Endothelial cell of umbilical vein (primary cell): ENCODE results near the gene CXCR4. TPM values are rescaled to one million over a fixed set of nuclear protein-coding genes. Genes with fewer than 3 reads are reported as not detected.

ENCODE experiments used
- BruUV-seq: library from RNA; stranded (reverse); fragments of 400-500 nt; replicated peaks from 2 replicates; lab custom pipeline; 2021; lab: Mats Ljungman, UMichigan
- CTCF ChIA-PET: fragments of 300-600, 350-600 bp; sonication (Branson Sonifier 250); formaldehyde crosslinking; loops from one replicate; lab custom pipeline; 2021; ENCODE audit warnings: antibody characterized with exemption, inconsistent platforms; lab: Charles Lee
- POLR2A ChIA-PET: fragments of 300-600, 350-600 bp; sonication (Branson Sonifier 250); formaldehyde crosslinking; loops from one replicate; lab custom pipeline; 2021; ENCODE audit warnings: antibody characterized with exemption, inconsistent platforms; lab: Charles Lee
- DNase-seq: peaks from one replicate; pipeline ENCODE4 v3.0.0-alpha.2; 2011; ENCODE audit warnings: low read depth, low spot score
- FAIRE-seq: peaks from 2 replicates; lab custom pipeline; 2011; peaks lifted over from hg19 to GRCh38; lab: Jason Lieb, UNC
- H2AFZ ChIP-seq: 2 replicates; pipeline ENCODE4 v1.6.0; 2012; ENCODE audit warnings: low read depth, low read length, control low read depth, inconsistent platforms
- H3K27ac ChIP-seq: 2 replicates; pipeline ENCODE4 v1.5.1; 2011; ENCODE audit warnings: low read depth, mild to moderate bottlenecking, control low read depth, low read length, moderate library complexity; ENCODE audit not compliant: insufficient read depth
- H3K27me3 ChIP-seq, 2 experiments: 2 replicates each; pipeline versions ENCODE4 v1.6.0 to v1.6.1; 2011; ENCODE audit warnings: low read length in 2 of 2, mixed read lengths in 1 of 2; ENCODE audit not compliant: control insufficient read depth in 2 of 2, insufficient read depth in 2 of 2
- H3K36me3 ChIP-seq, 2 experiments: 2 replicates in 1 of 2; 3 replicates in 1 of 2; pipeline ENCODE4 v1.5.1; 2011; ENCODE audit warnings: low read length in 2 of 2, mild to moderate bottlenecking in 1 of 2, moderate library complexity in 1 of 2; ENCODE audit not compliant: control insufficient read depth in 2 of 2, insufficient read depth in 2 of 2; ENCODE audit errors: extremely low read depth in 1 of 2
- H3K4me1 ChIP-seq: 3 replicates; pipeline ENCODE4 v1.5.1; 2011; ENCODE audit warnings: mild to moderate bottlenecking, low read length; ENCODE audit not compliant: control insufficient read depth, insufficient read depth; ENCODE audit errors: extremely low read depth
- H3K4me2 ChIP-seq: 2 replicates; pipeline ENCODE4 v1.6.1; 2011; ENCODE audit warnings: low read length, control low read depth, mixed read lengths; ENCODE audit not compliant: insufficient read depth
- H3K4me3 ChIP-seq, 3 experiments: fragments of 200-600 bp in 1 of 3; sonication (generic), shearing (Covaris generic) in 1 of 3; replicated peaks in 1 of 3; 2 replicates each; pipeline ENCODE4 v1.5.1; 2011 to 2016; ENCODE audit warnings: control low read depth in 3 of 3, low read length in 3 of 3, mild to moderate bottlenecking in 2 of 3, inconsistent platforms in 1 of 3, low read depth in 1 of 3, moderate library complexity in 1 of 3; ENCODE audit not compliant: insufficient read depth in 1 of 3
- H3K79me2 ChIP-seq: 2 replicates; pipeline ENCODE4 v1.6.0; 2012; ENCODE audit warnings: low read length, inconsistent platforms; ENCODE audit not compliant: control insufficient read depth, insufficient read depth
- H3K9ac ChIP-seq: replicated peaks from 2 replicates; pipeline ENCODE3; 2011; ENCODE audit warnings: low read length, control low read depth; ENCODE audit not compliant: insufficient read depth; ENCODE audit errors: extremely low read depth
- H3K9me1 ChIP-seq: replicated peaks from 3 replicates; pipeline ENCODE4 v1.6.0; 2011; ENCODE audit warnings: mild to moderate bottlenecking, low read length; ENCODE audit not compliant: control insufficient read depth, insufficient read depth; ENCODE audit errors: extremely low read depth
- H3K9me3 ChIP-seq: replicated peaks from 2 replicates; pipeline ENCODE4 v1.5.1; 2012; ENCODE audit warnings: low read length, inconsistent platforms; ENCODE audit not compliant: control insufficient read depth, insufficient read depth
- H4K20me1 ChIP-seq: replicated peaks from 2 replicates; pipeline ENCODE3; 2011; ENCODE audit warnings: mild to moderate bottlenecking, low read length; ENCODE audit not compliant: control insufficient read depth, insufficient read depth; ENCODE audit errors: extremely low read depth
- CTCF ChIP-seq, 2 donors: IDR thresholded peaks; 1 replicate in 1 of 2; 2 replicates in 1 of 2; pipeline ENCODE4 v1.5.1; 2011; ENCODE audit warnings: low read length in 2 of 2, mild to moderate bottlenecking in 2 of 2, moderate library complexity in 2 of 2, control low read depth in 1 of 2, inconsistent platforms in 1 of 2, low read depth in 1 of 2; ENCODE audit not compliant: insufficient read depth in 1 of 2; ENCODE audit errors: extremely low read depth in 1 of 2
- EZH2 ChIP-seq: IDR thresholded peaks from 2 replicates; pipeline ENCODE4 v1.6.1; 2012; ENCODE audit warnings: borderline replicate concordance, low read depth, mild to moderate bottlenecking, moderate library complexity, low read length, inconsistent platforms; ENCODE audit not compliant: severe bottlenecking
- FOS ChIP-seq: IDR thresholded peaks from 2 replicates; pipeline ENCODE4 v1.6.1; 2011; ENCODE audit warnings: mild to moderate bottlenecking, low read length, moderate library complexity, borderline replicate concordance; ENCODE audit not compliant: insufficient read depth
- GATA2 ChIP-seq: IDR thresholded peaks from 2 replicates; pipeline ENCODE4 v1.7.0; 2011; ENCODE audit warnings: low read depth, mild to moderate bottlenecking, moderate library complexity, mixed read lengths, low read length; ENCODE audit not compliant: insufficient read length, insufficient read depth
- JUN ChIP-seq: IDR thresholded peaks from 2 replicates; pipeline ENCODE4 v1.6.1; 2011; ENCODE audit warnings: borderline replicate concordance, low read depth; ENCODE audit not compliant: insufficient read length, insufficient read depth
- MAX ChIP-seq: IDR thresholded peaks from 2 replicates; pipeline ENCODE4 v1.6.1; 2011; ENCODE audit not compliant: insufficient read depth, insufficient read length
- MYC ChIP-seq: IDR thresholded peaks from one replicate; pipeline ENCODE4 v1.6.1; 2011; ENCODE audit warnings: mild to moderate bottlenecking, low read depth, low read length
- POLR2A ChIP-seq: IDR thresholded peaks from 2 replicates; pipeline ENCODE4 v1.6.1; 2012; ENCODE audit warnings: low read depth, mild to moderate bottlenecking, control low read depth, low read length
- POLR2AphosphoS5 ChIP-seq: IDR thresholded peaks from 2 replicates; pipeline ENCODE4 v1.6.1; 2012; ENCODE audit warnings: low read depth, mild to moderate bottlenecking, control low read depth, low read length, moderate library complexity; ENCODE audit not compliant: insufficient read depth
- dilution Hi-C: fragments of 300-500 bp; cut with MboI; formaldehyde crosslinking; loops from one replicate; pipeline ENCODE4 v1.15.0; 2019; ENCODE audit warnings: low sequenced_read_pairs; ENCODE audit not compliant: extremely low pct_ligation_motif_present
- intact Hi-C: fragments of 100-400 bp; cut with micrococcal nuclease; formaldehyde crosslinking; loops from one replicate; pipeline ENCODE4 v1.10.0; 2022
- polyA plus RNA-seq, 4 experiments: library from polyadenylated mRNA; depleted of rRNA in 3 of 4; stranded (reverse) in 3 of 4; unstranded in 1 of 4; fragments of >200 nt; gene quantifications; 2 replicates each; pipeline versions ENCODE4 v1.2.1 to v1.2.3, GENCODE V29; 2011 to 2012; ENCODE audit warnings: missing spikeins in 1 of 4
- total RNA-seq: library from RNA; stranded (reverse); gene quantifications from 2 replicates; pipeline ENCODE4 v1.2.3, GENCODE V29; 2021

Gene CXCR4
- total and polyA plus RNA-seq, 2 donors (not counting 3 experiments of a cell fraction or from before 2014, with no cell fraction given) = 42.2 to 52.4 TPM

- Histone ChIP-seq H3K9me1 (no peaks in the 10 kb centered on the region), H3K9ac (no peak overlapping the region), H3K9me3 (no peaks in the 10 kb centered on the region), H3K79me2 (no peaks in the 10 kb centered on the region), H3K4me1 (no peaks in the 10 kb centered on the region), H2AFZ (no peak overlapping the region), H3K36me3 (no peaks in the 10 kb centered on the region), H3K4me2 (no peak overlapping the region), H3K27ac (no peak overlapping the region), H3K4me3 (no peak overlapping the region), H3K27me3 (peaks cover 28 to 37% of the 10 kb centered on the region in 2 experiments), H4K20me1 (no peaks in the 10 kb centered on the region)
- ChIA-PET CTCF (no interaction called here), POLR2A (no interaction called here)
- dilution Hi-C loops = no loop called here
- intact Hi-C loops = no loop called here
- TF ChIP-seq POLR2A = no peak
- TF ChIP-seq EZH2 = no peak
- TF ChIP-seq FOS = no peak
- no peak for TF ChIP-seq GATA2
- TF ChIP-seq MYC = no peak
- no peak for TF ChIP-seq MAX
- no peak for TF ChIP-seq POLR2AphosphoS5
- TF ChIP-seq JUN = no peak
- no peak for TF ChIP-seq CTCF (IDR thresholded peaks at IDR 0.05; ENCODE audit: extremely low read depth in 1 of 2, insufficient read depth in 1 of 2, low read depth in 1 of 2, low read length in 2 of 2)
- no TSS peak for BruUV-seq
- DNase-seq = no peak
- no peak for FAIRE-seq
Measured at GRCh38 chr2:136128905-136129304, 11.0 kb upstream of the CXCR4 start.
